Mesenchymal stem cell (in vitro differentiated cells and primary cell): ENCODE data around the gene GRK2.

Source experiments
- DNase-seq: peaks from one replicate; pipeline ENCODE4 v3.0.0-alpha.2; 2013
- H2AFZ ChIP-seq: one replicate; pipeline ENCODE4 v1.6.1; 2013; ENCODE audit warnings: low read depth, mild to moderate bottlenecking, control low read depth, inconsistent platforms, low read length, moderate library complexity
- H2AK5ac ChIP-seq: 2 replicates; pipeline ENCODE4 v1.6.1; 2013; ENCODE audit warnings: low read length, moderate library complexity, mild to moderate bottlenecking, inconsistent platforms; ENCODE audit not compliant: severe bottlenecking
- H2BK120ac ChIP-seq: one replicate; pipeline ENCODE4 v1.6.1; 2013; ENCODE audit warnings: low read depth, mild to moderate bottlenecking, inconsistent platforms, low read length, moderate library complexity
- H2BK12ac ChIP-seq, 2 experiments: one replicate each; pipeline ENCODE4 v1.6.1; 2013; ENCODE audit warnings: inconsistent platforms in 2 of 2, low read length in 2 of 2, mild to moderate bottlenecking in 2 of 2, moderate library complexity in 2 of 2, control low read depth in 1 of 2
- H2BK15ac ChIP-seq: one replicate; pipeline ENCODE4 v1.6.1; 2013; ENCODE audit warnings: mild to moderate bottlenecking, low read depth, inconsistent platforms; ENCODE audit not compliant: poor library complexity, severe bottlenecking
- H2BK5ac ChIP-seq: 2 replicates; pipeline ENCODE4 v1.6.1; 2013; ENCODE audit warnings: low read depth, mild to moderate bottlenecking, low read length, control low read depth, inconsistent platforms; ENCODE audit not compliant: poor library complexity, severe bottlenecking
- H3K14ac ChIP-seq, 2 experiments: one replicate each; pipeline ENCODE4 v1.6.1; 2013; ENCODE audit warnings: inconsistent platforms in 2 of 2, low read length in 2 of 2, control low read depth in 1 of 2, mild to moderate bottlenecking in 1 of 2, moderate library complexity in 1 of 2
- H3K18ac ChIP-seq, 2 experiments: one replicate each; pipeline ENCODE4 v1.6.1; 2013; ENCODE audit warnings: inconsistent platforms in 2 of 2, low read length in 2 of 2, control low read depth in 1 of 2, low read depth in 1 of 2, mild to moderate bottlenecking in 1 of 2
- H3K23ac ChIP-seq, 2 experiments: one replicate each; pipeline ENCODE4 v1.6.1; 2013; ENCODE audit warnings: inconsistent platforms in 2 of 2, low read length in 2 of 2, mild to moderate bottlenecking in 2 of 2, moderate library complexity in 2 of 2, control low read depth in 1 of 2
- H3K27ac ChIP-seq: 2 replicates; pipeline ENCODE4 v1.5.1; 2013; ENCODE audit warnings: mild to moderate bottlenecking, moderate library complexity, low read length, control low read depth, inconsistent platforms; ENCODE audit not compliant: poor library complexity, severe bottlenecking
- H3K27me3 ChIP-seq, 2 experiments: 2 replicates each; pipeline versions ENCODE4 v1.6.1 to v1.7.0; 2013; ENCODE audit warnings: low read length in 2 of 2, mild to moderate bottlenecking in 2 of 2, moderate library complexity in 2 of 2, control low read depth in 1 of 2, inconsistent platforms in 1 of 2; ENCODE audit not compliant: control insufficient read depth in 1 of 2, insufficient read depth in 1 of 2
- H3K36me3 ChIP-seq, 2 experiments: 2 replicates each; pipeline versions ENCODE4 v1.6.1 to v1.7.0; 2013; ENCODE audit warnings: low read length in 2 of 2, control low read depth in 1 of 2, inconsistent platforms in 1 of 2, low read depth in 1 of 2, mild to moderate bottlenecking in 1 of 2; ENCODE audit not compliant: insufficient read depth in 2 of 2, control insufficient read depth in 1 of 2
- H3K4ac ChIP-seq, 2 experiments: one replicate each; pipeline ENCODE4 v1.6.1; 2013; ENCODE audit warnings: inconsistent platforms in 2 of 2, low read length in 2 of 2, mild to moderate bottlenecking in 2 of 2, moderate library complexity in 2 of 2, control low read depth in 1 of 2, low read depth in 1 of 2
- H3K4me1 ChIP-seq: 2 replicates; pipeline ENCODE4 v1.6.1; 2013; ENCODE audit warnings: low read depth, low read length, control low read depth; ENCODE audit not compliant: control insufficient read depth, insufficient read depth
- H3K4me2 ChIP-seq: 2 replicates; pipeline ENCODE4 v1.6.1; 2013; ENCODE audit warnings: low read length, mild to moderate bottlenecking, inconsistent platforms; ENCODE audit not compliant: poor library complexity, severe bottlenecking
- H3K4me3 ChIP-seq, 2 experiments: 2 replicates each; pipeline versions ENCODE4 v1.5.1 to v1.7.0; 2013; ENCODE audit warnings: low read length in 2 of 2, mild to moderate bottlenecking in 2 of 2, control low read depth in 1 of 2, low read depth in 1 of 2; ENCODE audit not compliant: insufficient read depth in 1 of 2
- H3K79me1 ChIP-seq: replicated peaks from 2 replicates; pipeline ENCODE4 v1.6.1; 2013; ENCODE audit warnings: mild to moderate bottlenecking, control low read depth, low read length, inconsistent platforms; ENCODE audit not compliant: poor library complexity, severe bottlenecking
- H3K9ac ChIP-seq: 2 replicates; pipeline ENCODE4 v1.7.0; 2013; ENCODE audit warnings: mild to moderate bottlenecking, low read length, moderate library complexity
- H3K9me3 ChIP-seq: 2 replicates; pipeline ENCODE4 v1.7.0; 2013; ENCODE audit warnings: mild to moderate bottlenecking, low read length; ENCODE audit not compliant: control insufficient read depth
- H4K8ac ChIP-seq: one replicate; pipeline ENCODE4 v1.6.1; 2013; ENCODE audit warnings: inconsistent platforms, mild to moderate bottlenecking, low read length, moderate library complexity
- H4K91ac ChIP-seq: one replicate; pipeline ENCODE4 v1.6.1; 2013; ENCODE audit warnings: mild to moderate bottlenecking, low read length, inconsistent platforms
- WGBS: methylation state at CpG from one replicate; pipeline ENCODE4 v1.1.7; 2013; ENCODE audit warnings: mixed read lengths; 5-methylcytosine and 5-hydroxymethylcytosine counted together

Gene GRK2

GRCh38 chr11:67311556-67312082 is 45.3 kb downstream of the GRK2 start:
- no peak overlapping the region for H3K4ac ChIP-seq
- H2BK15ac ChIP-seq = no peak overlapping the region
- no peak overlapping the region for H3K14ac ChIP-seq
- H2BK120ac ChIP-seq = no peak overlapping the region
- no peak overlapping the region for H2BK5ac ChIP-seq
- H3K9me3 ChIP-seq = no peaks in the 10 kb centered on the region
- no peaks in the 10 kb centered on the region for H3K4me1 ChIP-seq
- no peak overlapping the region for H3K23ac ChIP-seq
- H3K4me2 ChIP-seq = no peak overlapping the region
- H4K8ac ChIP-seq = no peak overlapping the region
- H3K27ac ChIP-seq = no peak overlapping the region
- H3K79me1 ChIP-seq = peaks cover 4% of the 10 kb centered on the region
- no peak overlapping the region for H3K18ac ChIP-seq
- H2AFZ ChIP-seq = no peak overlapping the region
- H3K4me3 ChIP-seq = no peak overlapping the region
- H4K91ac ChIP-seq = no peak overlapping the region
- H3K36me3 ChIP-seq = peaks cover 21 to 58% of the 10 kb centered on the region in 2 experiments
- no peaks in the 10 kb centered on the region for H3K27me3 ChIP-seq
- no peak overlapping the region for H3K9ac ChIP-seq
- 93% methylated on average over 14 of the region's 15 CpGs for WGBS
- DNase-seq = no peak
- no peak overlapping the region for H2BK12ac ChIP-seq
- no peak overlapping the region for H2AK5ac ChIP-seq

DNA sequence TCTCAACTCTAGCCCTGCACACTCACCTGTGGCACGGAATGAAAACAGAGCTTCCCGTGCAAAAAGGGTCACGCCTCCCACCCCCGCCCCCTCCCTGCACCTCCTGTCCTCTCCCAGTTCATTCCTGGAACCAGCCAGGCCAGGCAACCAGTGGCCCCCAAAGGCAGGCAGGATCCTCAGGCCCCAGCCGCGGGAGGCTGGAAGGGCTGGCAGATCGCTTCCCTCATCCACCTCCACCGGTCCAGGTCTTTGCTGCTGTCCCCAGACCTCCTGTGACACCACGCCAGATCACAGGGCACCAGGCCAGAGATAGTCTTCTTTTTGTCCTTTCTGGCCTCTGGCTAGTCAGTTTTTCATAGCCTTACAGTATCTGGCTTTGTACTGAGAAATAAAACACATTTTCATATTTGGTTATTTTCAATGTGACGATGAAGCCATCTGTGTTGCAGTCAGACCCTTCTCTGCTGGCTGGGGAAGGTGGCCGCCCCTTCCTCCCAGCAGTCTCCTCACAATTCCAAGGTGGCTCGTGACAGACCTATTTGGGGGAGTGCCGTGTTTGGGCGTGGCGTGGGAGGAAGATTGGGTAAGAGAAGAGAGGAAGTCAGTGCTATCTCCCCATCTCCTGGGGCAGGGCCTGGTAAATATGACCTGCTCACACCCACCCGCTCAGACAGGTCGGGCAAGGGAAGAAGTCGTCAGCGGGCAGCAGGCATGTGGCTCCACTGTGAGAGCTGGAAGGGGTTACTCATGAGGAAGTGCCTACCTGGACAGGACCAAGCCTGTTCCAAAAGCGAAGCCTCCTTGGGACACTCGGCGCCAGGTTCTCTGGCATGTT is 46.1 kb downstream of the GRK2 start:
- Histone ChIP-seq H3K4me2 (no peak overlapping the region), H2BK12ac (no peak overlapping the region), H4K91ac (no peak overlapping the region), H3K9ac (no peak overlapping the region), H3K14ac (no peak overlapping the region), H3K4me3 (no peak overlapping the region), H2AFZ (no peak overlapping the region), H3K36me3 (peaks cover 16 to 50% of the 10 kb centered on the region in 2 experiments), H3K9me3 (no peaks in the 10 kb centered on the region), H2BK15ac (no peak overlapping the region), H3K79me1 (peaks cover 1% of the 10 kb centered on the region), H2BK5ac (no peak overlapping the region), H3K27me3 (no peaks in the 10 kb centered on the region), H3K18ac (no peak overlapping the region), H3K27ac (no peak overlapping the region), H3K23ac (no peak overlapping the region), H2BK120ac (no peak overlapping the region), H3K4ac (no peak overlapping the region), H4K8ac (no peak overlapping the region), H2AK5ac (no peak overlapping the region), H3K4me1 (no peaks in the 10 kb centered on the region)
- WGBS = 89% methylated on average over 22 of the region's 22 CpGs
- DNase-seq = no peak

- Histone ChIP-seq H3K4ac (no peak overlapping the region), H2AK5ac (no peak overlapping the region), H3K4me2 (no peak overlapping the region), H3K36me3 (peaks cover 13 to 41% of the 10 kb centered on the region in 2 experiments), H2BK12ac (no peak overlapping the region), H3K23ac (no peak overlapping the region), H2BK15ac (no peak overlapping the region), H2BK5ac (no peak overlapping the region), H4K8ac (no peak overlapping the region), H3K4me3 (no peak overlapping the region), H3K4me1 (no peaks in the 10 kb centered on the region), H3K18ac (no peak overlapping the region), H3K9ac (no peak overlapping the region), H3K79me1 (peaks cover 7% of the 10 kb centered on the region), H3K27ac (no peak overlapping the region), H4K91ac (no peak overlapping the region), H3K14ac (no peak overlapping the region), H2AFZ (no peak overlapping the region), H3K9me3 (no peaks in the 10 kb centered on the region), H2BK120ac (no peak overlapping the region), H3K27me3 (no peaks in the 10 kb centered on the region)
- WGBS = 91% methylated on average over 11 of the region's 11 CpGs
- DNase-seq = no peak
These were observed 47.0 kb downstream of the GRK2 start for GRCh38 chr11:67313125-67313890.

DNA sequence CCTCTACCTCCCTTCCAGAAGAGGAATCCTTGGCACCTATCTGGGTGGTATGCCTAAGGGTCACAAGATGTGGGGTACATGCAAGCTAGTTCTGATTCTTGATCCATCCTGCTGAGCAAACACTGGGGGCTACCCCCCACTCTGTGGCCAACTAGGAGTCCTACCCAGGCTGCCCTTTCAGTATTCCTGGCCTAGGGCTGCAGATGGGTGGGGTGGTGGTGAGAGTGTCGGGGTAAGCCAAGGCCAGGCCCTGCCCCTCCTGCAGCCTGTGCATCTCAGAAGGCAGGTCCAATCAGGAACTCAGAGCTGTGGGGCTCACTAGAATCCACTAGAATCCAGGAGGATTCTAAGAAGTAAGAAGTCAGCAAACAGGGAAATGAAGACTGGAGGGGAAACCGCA is 47.9 kb downstream of the GRK2 start:
- Histone ChIP-seq H4K91ac (no peak overlapping the region), H2AFZ (no peak overlapping the region), H3K23ac (no peak overlapping the region), H2BK12ac (no peak overlapping the region), H3K18ac (no peak overlapping the region), H3K4me2 (no peak overlapping the region), H3K36me3 (peaks cover 9 to 32% of the 10 kb centered on the region in 2 experiments), H3K4ac (no peak overlapping the region), H3K27me3 (no peaks in the 10 kb centered on the region), H3K9me3 (no peaks in the 10 kb centered on the region), H2BK120ac (no peak overlapping the region), H3K14ac (no peak overlapping the region), H2BK15ac (no peak overlapping the region), H4K8ac (no peak overlapping the region), H2AK5ac (no peak overlapping the region), H3K27ac (no peak overlapping the region), H3K4me3 (no peak overlapping the region), H3K79me1 (peaks cover 11% of the 10 kb centered on the region), H2BK5ac (no peak overlapping the region), H3K9ac (no peak overlapping the region), H3K4me1 (no peaks in the 10 kb centered on the region)
- 86% methylated on average over 2 of the region's 2 CpGs for WGBS
- no peak for DNase-seq
